ENCODE results near the gene CITED1. TPM values are rescaled to one million over a fixed set of nuclear protein-coding genes. Genes with fewer than 3 reads are reported as not detected.

The CITED1 gene, protein sequence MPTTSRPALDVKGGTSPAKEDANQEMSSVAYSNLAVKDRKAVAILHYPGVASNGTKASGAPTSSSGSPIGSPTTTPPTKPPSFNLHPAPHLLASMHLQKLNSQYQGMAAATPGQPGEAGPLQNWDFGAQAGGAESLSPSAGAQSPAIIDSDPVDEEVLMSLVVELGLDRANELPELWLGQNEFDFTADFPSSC
- total RNA-seq: not detected in 2 replicates

GRCh38 chrX:72305286-72306084, at the start of gene CITED1:
Gene CITED1, minus strand, starts transcription at chrX:72305914. Its CDS starts 3,045 bp downstream, at chrX:72302869.

Small RNA genes within 50 kb of the gene (small RNA-seq; reads per million reads assigned to genes)
- gene RF00019: not detected

Other genes starting within 250 kb of the CITED1 start
- 0.33 and 0.79 TPM in 2 replicates for gene RTL5, start 174.0 kb downstream of the CITED1 start, total RNA-seq
- gene PIN4, start 124.2 kb downstream of the CITED1 start, total RNA-seq: 3.6 and 11.4 TPM in 2 replicates
- gene ERCC6L, start 66.9 kb downstream of the CITED1 start, total RNA-seq: 1.1 and 1.6 TPM in 2 replicates
- 604 and 1,100 TPM in 2 replicates for gene RPS4X, start 28.7 kb downstream of the CITED1 start, total RNA-seq

All from placental epithelial cell (primary cell).